Measurements from ENCODE around the gene NXPH3.
A peak's percentile ranks its signal among the peaks of the same experiment; 100 is the strongest.
"Not testable (repeated sequence)": the region's sequence is repeated elsewhere in the genome, so short reads cannot be mapped to it uniquely, and the experiment has no call there.

Gene NXPH3

GRCh38 chr17:49554694-49555494 is 20.8 kb upstream of the NXPH3 start:
- no peak for DNase-seq

GRCh38 chr17:49555495-49556222 is 20.0 kb upstream of the NXPH3 start:
- DNase-seq: no peak

DNA sequence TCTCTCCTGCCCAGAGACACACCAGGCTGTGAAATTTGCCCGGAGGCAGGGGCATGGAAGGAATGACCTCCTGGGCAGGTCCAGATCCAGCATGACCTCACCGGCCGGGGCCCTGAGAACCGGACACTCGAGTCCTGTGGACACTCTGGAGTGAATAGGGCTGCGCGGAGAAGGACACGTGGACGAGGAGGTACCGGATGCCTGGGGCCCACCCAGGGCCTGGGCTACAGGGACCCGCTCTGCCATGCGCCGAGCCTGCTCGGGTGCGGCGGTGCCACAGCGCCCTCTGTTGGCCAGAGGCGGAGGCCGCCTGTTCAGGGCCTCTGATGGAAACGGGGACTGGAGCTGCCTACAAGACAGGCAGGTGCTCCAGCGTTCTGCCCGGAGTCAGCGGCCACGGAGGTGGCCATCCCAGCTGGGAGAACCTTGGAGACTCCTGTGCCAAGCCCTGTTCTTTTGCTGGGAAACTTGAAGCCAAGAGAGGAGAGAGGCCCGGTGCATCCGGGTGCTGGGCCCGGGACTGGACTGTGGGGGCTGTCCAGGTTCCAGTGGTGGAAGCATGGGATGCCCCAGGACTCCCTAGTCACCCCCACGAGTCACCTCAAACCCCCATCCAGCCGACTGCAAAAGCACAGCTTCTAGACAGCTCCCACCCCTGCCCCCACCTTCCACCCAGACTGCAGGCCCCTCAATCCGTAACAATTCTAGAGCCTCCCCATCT is 19.3 kb upstream of the NXPH3 start:
- DNase-seq: peak; percentile 83

DNA sequence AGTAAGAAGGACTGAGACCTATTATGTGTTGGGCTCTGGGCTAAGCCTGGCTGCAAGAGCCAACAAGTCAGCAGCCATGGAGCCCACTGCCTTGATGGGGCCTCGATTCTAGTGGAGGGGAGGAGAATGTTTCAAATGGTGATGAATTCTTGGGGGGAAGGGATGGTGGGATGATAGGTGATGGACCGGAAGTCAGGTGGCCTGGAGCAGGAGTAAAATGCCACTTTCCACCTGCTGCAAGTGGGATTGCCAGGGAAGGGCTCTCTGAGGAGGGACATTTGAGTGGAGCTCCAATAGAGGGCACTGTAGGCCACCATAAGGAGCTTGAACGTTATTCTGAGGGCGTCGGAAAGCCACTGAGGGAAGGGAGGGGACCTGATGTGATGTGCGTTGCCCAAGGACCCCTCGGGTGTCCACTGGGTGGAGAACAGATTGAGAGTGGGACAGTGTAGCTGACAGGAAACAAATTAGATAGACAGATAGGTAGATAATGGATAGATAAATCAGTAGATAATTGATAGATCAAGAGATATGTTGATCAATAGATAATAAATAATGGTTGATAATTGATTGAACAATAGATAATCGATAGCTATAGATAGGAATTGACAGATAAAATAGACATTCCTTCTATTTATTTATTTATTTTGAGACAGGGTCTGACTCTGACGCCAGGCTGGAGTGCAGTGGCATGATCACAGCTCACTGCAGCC is 18.2 kb upstream of the NXPH3 start:
- DNase-seq: peak; percentile 47

GRCh38 chr17:49564638-49565037 is 11.0 kb upstream of the NXPH3 start:
- DNase-seq: no peak

GRCh38 chr17:49565948-49566491 is 9.7 kb upstream of the NXPH3 start:
- DNase-seq: no peak

- DNase-seq: no peak
Measured at GRCh38 chr17:49566668-49567071, 9.0 kb upstream of the NXPH3 start.

DNA sequence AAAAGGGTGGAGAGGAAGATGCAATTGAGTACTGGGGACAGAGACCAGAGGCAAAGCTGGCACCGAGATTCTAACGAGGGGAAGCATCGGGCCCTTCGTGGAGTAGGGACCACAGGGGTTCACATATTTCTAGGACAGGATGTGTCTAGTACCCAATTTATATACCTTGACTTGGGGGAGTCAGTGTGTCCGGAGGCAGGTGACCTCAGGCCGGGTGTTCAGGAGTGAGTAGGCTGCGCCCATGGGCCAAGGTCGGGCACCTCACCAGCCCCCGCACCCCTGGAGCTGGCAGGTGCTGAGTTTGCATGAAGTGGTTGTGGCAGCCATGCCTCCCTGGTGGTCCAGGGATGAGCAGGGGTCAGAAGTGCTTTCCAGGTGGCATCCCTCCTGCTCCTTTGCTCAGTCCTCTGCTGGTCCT is 8.6 kb upstream of the NXPH3 start:
- DNase-seq: no peak

GRCh38 chr17:49567871-49568694 is 7.6 kb upstream of the NXPH3 start:
- peak; percentile 86 for DNase-seq

DNA sequence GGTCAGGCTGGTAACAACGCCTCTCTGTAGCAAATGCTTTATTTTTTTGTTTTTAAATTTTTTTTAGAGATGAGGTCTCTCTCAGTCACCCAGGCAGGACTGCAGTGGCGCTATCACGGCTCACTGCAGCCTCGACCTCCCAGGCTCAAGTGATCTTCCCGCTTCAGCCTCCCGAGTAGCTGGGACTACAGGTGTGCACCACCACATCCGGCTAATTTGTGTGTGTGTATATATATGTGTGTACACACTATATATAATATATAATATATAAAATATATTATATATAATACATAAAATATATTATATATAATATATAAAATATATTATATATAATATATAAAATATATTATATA is 7.0 kb upstream of the NXPH3 start:
- not testable (repeated sequence) for DNase-seq

DNA sequence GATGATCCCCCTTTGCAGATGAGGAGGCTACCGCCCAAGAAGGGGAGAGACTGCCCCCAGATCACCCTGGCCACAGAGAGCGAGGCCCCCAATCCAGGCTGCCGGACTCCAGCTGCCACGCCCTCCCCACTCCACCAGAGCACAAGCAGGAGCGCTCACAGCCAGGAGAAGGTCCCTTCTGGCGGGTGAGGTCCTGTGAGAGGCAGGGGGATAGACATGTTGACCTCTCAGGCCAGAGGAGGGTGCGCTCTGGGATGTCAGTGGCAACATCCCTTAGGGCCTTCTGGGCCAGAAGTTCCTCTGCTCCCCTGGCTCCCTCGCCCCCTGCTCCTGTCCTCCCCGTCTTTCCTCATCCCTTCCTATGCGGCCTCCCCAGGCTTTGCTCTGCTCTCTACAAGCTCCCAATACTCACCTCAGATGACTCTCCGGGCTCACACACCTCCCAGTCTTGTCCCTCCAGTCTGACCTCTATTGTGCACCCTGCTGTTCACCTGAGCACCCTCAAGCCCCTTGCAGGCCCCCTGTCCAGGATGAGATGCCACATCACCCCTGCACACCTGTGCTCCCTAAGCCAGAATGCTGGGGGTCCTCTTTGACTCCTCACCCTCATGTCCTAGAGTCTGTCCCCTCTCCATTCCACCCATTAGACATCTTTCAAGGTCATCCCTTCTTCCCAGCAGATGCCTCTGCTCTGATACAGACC is 5.0 kb upstream of the NXPH3 start:
- DNase-seq: no peak

DNA sequence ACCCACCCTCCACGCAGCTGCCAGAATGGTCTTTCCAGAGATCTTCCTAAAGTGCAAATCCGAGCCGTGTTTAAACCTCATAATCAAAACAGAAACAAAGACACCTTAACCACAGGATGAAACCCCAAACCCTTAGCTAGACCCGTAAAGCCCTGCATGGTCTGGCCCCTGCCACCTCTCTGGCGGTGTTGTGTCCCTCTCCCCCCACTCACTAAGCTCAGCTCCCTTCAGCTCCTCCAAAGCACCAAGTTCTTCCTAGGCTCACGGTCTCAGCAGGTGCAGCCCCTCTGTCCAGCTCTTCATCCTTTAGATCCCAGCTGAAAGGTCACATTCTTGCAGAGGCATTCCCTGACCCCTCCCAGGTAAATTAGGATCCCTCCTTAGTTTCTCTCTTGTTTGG is 4.4 kb upstream of the NXPH3 start:
- no peak for DNase-seq

DNA sequence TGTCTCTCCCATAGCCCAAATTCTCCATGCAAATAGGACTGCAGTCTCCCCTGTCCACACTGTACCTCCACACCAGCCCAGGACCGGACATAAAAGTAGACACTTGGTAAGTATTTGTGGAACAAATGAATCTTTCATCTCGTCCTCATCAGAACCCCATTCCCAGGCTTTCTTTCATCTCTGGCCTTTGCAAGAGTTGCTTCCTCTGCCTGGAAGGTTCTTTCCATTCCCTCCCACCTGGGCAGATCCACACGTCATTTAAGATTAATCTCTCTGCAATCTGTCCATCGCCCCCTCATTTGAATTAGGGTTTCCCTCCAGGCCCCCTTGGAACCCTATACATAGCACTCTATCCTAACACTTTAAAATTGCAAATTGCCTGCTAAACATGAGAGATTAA is 3.9 kb upstream of the NXPH3 start:
- no peak for DNase-seq

- no peak for DNase-seq
Measured at GRCh38 chr17:49572226-49572625, 3.4 kb upstream of the NXPH3 start.

- no peak for DNase-seq
Measured at GRCh38 chr17:49572806-49573420, 2.8 kb upstream of the NXPH3 start.

GRCh38 chr17:49573510-49574322 is 2.0 kb upstream of the NXPH3 start:
- DNase-seq: no peak

GRCh38 chr17:49574323-49574781 is 1.3 kb upstream of the NXPH3 start:
- no peak for DNase-seq

DNA sequence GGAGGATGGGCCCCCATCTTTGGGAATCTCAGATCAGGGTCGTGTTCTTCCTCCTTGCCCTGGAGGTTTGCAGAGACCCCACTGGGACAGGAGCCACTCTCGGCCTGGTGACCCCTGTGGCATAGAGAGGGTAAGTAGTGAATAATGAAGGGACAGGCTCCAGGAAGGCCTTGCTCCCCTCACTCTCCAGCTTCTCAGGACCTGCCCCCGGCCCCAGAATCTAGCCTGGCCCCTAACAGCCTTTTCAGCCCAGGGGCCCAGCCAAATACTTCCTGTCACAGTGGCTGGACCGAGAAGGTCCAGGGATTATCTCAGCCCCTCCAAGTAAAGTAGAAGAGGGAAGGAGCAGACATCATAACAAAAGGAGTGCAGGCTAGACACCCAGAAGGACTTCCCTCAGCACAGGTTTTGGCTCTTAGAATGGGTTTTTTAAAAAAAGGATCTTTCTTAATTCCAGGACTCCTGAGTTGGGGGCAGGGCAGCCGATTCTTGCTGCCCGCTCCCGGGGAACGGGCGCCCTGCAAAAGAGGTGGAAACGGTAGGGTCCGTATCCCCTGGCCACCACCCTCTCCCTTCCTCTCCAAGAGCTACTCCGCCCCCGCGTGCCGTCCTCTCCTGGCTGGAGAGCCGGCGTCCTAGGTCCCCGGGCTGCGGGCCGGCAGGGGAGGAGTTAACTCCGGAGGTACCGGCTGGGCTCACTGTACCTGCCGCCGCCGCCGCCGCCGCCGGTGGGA is 559 bp upstream of the NXPH3 start:
- no peak for DNase-seq
